IPS-15b (cell line): ENCODE data around the gene RNF126.
"Not testable (repeated sequence)": the region's sequence is repeated elsewhere in the genome, so short reads cannot be mapped to it uniquely, and the experiment has no call there.

Experiments used
- H3K27me3 ChIP-seq: one replicate; pipeline ENCODE4 v1.6.1; 2013; ENCODE audit warnings: low read length; ENCODE audit not compliant: control insufficient read depth, insufficient read depth
- H3K36me3 ChIP-seq: one replicate; pipeline ENCODE4 v1.6.1; 2013; ENCODE audit warnings: low read length; ENCODE audit not compliant: control insufficient read depth, insufficient read depth
- H3K4me1 ChIP-seq: one replicate; pipeline ENCODE4 v1.6.1; 2013; ENCODE audit warnings: mild to moderate bottlenecking, low read length; ENCODE audit not compliant: control insufficient read depth, insufficient read depth
- H3K4me3 ChIP-seq: one replicate; pipeline ENCODE4 v1.5.1; 2013; ENCODE audit warnings: low read depth, low read length
- H3K9ac ChIP-seq: one replicate; pipeline ENCODE4 v1.6.1; 2013; ENCODE audit warnings: low read depth, mild to moderate bottlenecking, low read length
- H3K9me3 ChIP-seq: one replicate; pipeline ENCODE4 v1.6.1; 2013; ENCODE audit warnings: mild to moderate bottlenecking, low read length; ENCODE audit not compliant: control insufficient read depth, insufficient read depth

The RNF126 gene

DNA sequence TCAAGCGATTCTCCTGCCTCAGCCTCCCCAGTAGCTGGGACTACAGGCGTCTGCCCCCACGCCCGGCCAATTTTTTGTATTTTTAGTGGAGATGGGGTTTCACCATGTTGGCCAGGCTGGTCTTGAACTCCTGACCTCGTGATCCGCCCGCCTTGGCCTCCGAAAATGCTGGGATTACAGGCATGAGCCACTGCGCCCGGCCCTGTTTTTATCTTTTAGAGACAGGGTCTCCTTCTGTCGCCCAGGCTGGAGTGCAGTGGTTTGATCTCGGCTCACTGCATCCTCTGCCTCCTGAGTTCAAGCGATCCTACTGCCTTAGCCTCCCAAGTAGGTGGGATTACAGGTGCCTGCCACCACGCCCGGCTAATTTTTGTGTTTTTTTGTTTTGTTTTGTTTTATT, 35.5 kb upstream of the RNF126 start:
- not testable (repeated sequence) for H3K4me3 ChIP-seq, H3K9me3 ChIP-seq, H3K27me3 ChIP-seq, H3K9ac ChIP-seq, H3K4me1 ChIP-seq, H3K36me3 ChIP-seq

DNA sequence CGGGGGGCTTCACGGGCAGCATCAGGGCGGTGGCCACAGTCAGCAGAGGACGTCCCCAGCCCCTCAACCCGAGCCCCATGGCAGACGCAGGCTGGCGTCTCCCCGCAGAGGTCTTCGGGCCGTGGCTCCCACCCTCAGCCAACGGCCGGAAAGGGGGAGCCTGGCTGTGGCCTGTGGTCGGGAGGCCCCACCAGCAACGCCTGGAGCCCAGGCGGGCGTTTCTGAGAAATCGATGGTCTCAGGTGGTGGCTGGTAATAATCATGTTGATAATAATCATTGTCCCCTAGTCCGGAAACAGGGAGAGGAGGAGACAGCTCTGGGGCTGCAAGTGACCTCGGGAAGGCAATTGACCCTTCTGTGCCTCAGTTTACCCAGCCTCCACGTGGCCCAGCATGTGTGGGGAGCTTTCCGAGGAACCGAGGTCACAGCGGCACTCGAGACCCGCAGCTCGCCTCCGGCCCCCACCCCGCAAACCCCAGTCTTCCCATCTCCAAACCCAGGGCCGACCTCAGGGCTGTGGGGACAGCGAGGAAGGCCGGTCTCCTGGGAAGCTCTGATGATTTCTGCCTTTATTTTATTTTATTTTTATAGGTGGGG, 32.4 kb upstream of the RNF126 start, which contains the start of gene PRSS57:
TSS of gene PRSS57 (minus strand) at position 101 of the 598 bp plus-strand sequence. CDS start at position 79, 22 bp downstream.
- H3K36me3 ChIP-seq = no peaks in the 10 kb centered on the region
- H3K9ac ChIP-seq = no peak within 1 kb of the TSS
- H3K4me1 ChIP-seq = no peaks in the 10 kb centered on the region
- no peaks in the 10 kb centered on the region for H3K9me3 ChIP-seq
- no peak within 1 kb of the TSS for H3K4me3 ChIP-seq
- H3K27me3 ChIP-seq = no peaks in the 10 kb centered on the region

DNA sequence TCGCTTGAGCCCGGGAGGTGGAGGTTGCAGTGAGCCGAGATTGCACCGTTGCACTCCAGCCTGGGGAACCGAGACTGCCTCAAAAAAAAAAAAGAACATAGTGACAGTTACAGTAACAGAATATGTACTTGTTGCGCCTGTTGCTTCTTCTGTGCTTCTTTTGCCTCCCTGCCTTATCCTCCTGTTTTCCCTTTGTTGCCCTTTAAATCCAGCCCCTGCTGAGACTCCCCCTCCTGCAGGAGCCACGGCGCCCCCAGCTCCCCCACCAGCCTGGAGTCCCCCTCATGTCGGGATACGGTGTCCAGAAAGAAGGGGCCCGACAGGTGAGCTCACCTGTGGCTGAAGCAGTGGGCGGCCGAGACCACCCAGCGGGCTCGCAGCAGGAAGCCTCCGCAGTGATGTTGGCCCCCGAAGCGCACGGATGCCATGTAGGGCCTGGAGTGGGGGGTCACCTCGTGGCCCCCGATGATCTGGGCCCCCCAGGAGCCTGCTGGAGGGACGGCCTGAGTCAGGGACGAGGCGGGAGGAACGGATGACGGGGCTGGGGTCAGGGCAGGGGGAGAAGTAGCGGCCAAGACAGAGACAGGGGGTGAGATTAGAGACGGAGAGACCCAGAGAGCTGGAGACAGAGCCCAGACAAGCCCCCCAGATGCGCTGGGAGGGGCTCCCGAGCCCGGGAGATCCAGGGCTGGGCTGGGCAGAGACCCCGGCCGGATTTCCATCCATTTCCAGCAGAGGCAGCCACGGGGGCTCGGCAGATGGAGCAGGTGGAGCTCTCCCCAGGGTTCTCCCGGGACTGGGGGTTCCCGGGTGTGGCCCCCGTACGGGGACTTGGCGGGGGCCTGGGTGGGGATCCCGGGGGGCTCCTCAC, 31.7 kb upstream of the RNF126 start:
- Histone ChIP-seq H3K9me3 (no peaks in the 10 kb centered on the region), H3K36me3 (no peaks in the 10 kb centered on the region), H3K9ac (no peak overlapping the region), H3K27me3 (no peaks in the 10 kb centered on the region), H3K4me1 (no peaks in the 10 kb centered on the region), H3K4me3 (no peak overlapping the region)

DNA sequence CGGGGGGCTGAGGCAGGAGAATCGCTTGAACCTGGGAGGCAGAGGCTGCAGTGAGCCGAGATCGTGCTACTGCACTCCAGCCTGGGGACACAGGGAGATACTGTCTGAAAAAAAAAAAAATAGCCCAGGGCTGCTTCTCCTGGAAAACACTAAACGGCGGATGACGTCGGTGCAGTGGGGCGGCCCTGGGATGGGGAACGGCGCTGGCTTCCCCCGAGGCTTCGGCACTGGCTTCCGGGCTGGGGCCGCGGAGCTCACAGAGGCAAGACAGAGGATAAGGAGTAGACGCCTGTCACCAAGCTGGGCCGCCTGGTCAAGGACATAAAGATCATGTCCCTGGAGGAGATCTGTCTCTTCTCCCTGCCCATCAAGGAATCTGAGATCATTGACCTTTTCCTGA, 27.2 kb upstream of the RNF126 start:
- Histone ChIP-seq H3K9ac (no peak overlapping the region), H3K27me3 (no peaks in the 10 kb centered on the region)

DNA sequence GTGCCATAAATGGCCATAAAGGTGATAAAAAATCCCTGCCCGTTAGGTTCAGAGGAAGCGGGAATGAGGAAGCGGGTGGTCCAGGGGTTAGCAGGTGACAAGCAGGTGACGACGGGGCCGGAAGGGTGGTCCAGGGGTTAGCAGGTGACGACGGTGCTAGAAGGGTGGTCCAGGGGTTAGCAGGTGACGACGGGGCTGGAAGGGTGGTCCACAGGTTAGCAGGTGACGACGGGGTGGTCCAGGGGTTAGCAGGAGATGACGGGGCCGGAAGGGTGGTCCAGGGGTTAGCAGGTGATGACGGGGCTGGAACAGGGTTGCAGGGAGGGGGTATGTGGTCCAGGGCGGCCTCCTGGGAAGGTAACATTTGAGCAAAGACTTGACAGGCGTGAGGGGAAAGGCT, 26.0 kb upstream of the RNF126 start:
- no peak overlapping the region for H3K4me3 ChIP-seq
- H3K4me1 ChIP-seq = no peaks in the 10 kb centered on the region
- no peaks in the 10 kb centered on the region for H3K27me3 ChIP-seq
- no peak overlapping the region for H3K9ac ChIP-seq
- H3K9me3 ChIP-seq = no peaks in the 10 kb centered on the region
- H3K36me3 ChIP-seq = no peaks in the 10 kb centered on the region

More for the DNA sequence above, 27.2 kb upstream of the RNF126 start:
- H3K4me3 ChIP-seq = no peak overlapping the region
- no peaks in the 10 kb centered on the region for H3K36me3 ChIP-seq
- no peaks in the 10 kb centered on the region for H3K4me1 ChIP-seq
- H3K9me3 ChIP-seq = no peaks in the 10 kb centered on the region

DNA sequence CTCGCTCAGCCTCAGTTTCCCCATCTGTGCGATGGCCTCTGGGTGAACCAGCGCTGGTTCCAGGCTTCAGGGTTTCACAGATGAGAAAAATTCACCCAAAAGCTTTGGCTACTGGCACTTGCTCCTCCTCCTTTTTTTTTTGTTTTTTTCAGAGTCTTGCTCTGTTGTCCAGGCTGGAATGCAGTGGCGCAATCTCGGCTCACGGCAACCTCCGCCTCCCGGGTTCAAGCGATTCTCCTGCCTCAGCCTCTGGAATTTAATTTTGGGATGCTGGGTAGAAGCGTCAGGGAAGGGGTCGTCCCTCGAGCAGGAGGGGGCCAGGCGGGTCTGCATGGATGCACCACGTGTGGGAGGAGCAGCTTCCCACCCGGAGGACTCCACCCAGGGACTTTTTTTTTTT, 25.2 kb upstream of the RNF126 start:
- H3K9me3 ChIP-seq = no peaks in the 10 kb centered on the region
- H3K27me3 ChIP-seq = no peaks in the 10 kb centered on the region
- no peak overlapping the region for H3K4me3 ChIP-seq
- H3K9ac ChIP-seq = no peak overlapping the region
- no peaks in the 10 kb centered on the region for H3K36me3 ChIP-seq
- no peaks in the 10 kb centered on the region for H3K4me1 ChIP-seq

DNA sequence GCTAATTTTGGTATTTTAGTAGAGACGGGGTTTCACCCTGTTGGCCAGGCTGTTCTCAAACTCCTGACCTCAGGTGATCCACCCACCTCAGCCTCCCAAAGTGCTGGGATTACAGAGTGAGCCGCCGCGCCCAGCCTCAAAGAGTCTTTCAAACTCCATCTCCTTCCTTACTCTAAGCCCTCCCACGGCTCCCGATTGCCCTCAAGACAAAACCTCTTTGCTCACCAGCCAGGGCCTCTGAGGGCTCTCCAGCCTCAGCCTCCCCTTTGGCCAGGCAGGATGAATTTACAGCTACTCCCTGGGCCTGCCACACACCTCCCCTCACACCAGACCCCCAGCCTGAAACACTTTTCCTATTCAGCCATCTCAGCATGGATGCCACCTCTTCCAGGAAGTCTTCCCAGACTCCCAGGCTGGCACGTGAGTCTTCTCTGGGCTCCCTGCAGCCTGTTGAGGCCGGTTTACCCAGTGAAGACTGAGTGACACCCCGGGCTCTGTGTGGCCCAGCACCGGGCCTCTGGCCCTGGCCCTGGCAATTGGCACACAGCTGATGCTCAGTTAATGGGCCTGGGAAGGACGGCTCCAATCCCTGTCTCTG, 24.7 kb upstream of the RNF126 start:
- no peaks in the 10 kb centered on the region for H3K4me1 ChIP-seq
- no peaks in the 10 kb centered on the region for H3K27me3 ChIP-seq
- H3K9ac ChIP-seq = no peak overlapping the region
- H3K4me3 ChIP-seq = no peak overlapping the region
- no peaks in the 10 kb centered on the region for H3K36me3 ChIP-seq
- H3K9me3 ChIP-seq = no peaks in the 10 kb centered on the region

DNA sequence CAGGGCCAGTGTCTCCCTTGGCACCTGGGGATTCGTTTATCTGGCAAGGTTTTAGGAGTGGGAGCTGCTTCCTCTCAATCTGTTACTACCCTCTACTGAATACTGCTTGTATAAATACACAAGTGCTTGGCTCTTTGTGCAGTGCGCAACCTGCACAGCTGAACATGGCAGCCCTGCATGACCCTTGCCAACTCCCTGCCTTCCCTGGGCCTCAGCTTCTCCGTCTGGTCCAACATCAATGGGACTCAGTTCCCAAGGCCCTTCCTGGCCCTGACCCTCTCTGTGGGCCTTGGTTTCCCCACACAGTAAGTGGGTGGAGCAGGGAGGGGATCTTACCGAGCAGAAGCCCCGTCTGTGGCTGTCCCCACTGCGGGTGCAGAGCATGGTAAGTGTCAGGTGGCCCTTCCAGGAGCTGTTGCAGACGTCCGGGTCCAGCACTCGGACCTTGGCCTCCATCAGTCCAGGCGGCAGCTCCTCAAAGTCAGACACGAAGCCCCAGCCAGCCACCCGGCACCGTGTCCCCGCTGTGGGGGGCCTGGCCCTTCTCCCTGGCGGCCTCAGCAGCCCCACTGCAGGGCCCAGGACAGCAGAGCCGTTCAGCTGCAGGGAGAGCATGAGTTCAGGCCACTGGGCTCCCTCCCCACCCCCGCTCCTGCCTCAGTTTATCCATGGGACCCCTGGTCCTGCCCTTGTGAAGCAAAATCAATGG, 23.7 kb upstream of the RNF126 start:
- Histone ChIP-seq H3K9me3 (no peaks in the 10 kb centered on the region), H3K9ac (no peak overlapping the region), H3K36me3 (no peaks in the 10 kb centered on the region), H3K4me3 (no peak overlapping the region), H3K4me1 (no peaks in the 10 kb centered on the region), H3K27me3 (no peaks in the 10 kb centered on the region)

DNA sequence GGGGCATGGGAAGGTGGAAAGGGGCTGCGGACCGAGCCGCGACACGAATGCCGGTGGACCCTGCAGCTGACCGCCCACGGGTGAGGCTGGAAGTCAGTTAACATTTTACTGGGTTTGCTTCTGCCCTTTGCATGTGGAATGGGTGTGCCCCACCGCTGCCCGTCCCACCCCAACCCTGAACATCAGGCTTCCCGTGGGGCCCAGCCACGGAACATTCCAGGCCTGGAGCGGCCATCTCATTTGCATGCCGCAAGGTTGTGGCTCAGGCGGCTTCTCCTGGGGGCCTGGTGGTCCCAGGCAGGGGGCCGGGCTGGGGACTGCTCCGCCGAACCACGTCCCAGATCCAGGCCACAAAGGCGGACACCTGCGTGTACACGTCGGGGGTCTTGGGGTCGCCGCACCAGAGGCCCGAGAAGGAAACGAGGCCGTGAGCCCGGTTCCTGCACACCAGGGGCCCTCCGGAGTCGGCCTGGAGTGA, 22.5 kb upstream of the RNF126 start:
- Histone ChIP-seq H3K9ac (no peak overlapping the region), H3K9me3 (no peaks in the 10 kb centered on the region)

DNA sequence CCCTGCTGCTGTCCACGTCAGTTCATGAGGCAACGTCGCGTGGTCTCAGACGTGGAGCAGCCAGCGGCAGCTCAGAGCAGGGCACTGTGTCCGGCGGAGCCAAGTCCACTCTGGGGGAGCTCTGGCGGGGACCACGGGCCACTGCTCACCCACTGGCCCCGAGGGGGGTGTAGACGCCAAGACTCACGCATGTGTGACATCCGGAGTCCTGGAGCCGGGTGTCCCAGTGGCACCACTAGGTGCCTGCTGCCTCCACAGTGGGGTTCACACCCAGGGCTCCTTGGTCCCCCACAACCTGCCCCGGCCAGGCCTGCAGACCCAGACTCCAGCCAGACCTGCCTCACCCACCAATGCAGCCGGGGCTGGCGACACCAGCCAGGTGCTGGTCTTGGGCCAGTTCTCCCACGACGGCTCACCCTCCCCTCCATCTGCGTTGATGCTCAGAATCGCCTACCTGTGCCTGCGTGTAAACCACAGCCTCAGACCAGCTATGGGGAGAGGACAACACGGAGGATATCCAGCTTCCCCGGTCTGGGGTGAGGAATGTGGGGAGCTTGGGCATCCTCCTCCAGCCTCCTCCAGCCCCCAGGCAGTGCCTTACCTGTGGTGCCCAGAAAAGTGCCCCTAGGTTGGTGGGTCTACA, 19.8 kb upstream of the RNF126 start:
- H3K27me3 ChIP-seq = no peaks in the 10 kb centered on the region
- no peaks in the 10 kb centered on the region for H3K9me3 ChIP-seq
- no peaks in the 10 kb centered on the region for H3K4me1 ChIP-seq
- H3K9ac ChIP-seq = no peak overlapping the region
- H3K4me3 ChIP-seq = no peak overlapping the region
- no peaks in the 10 kb centered on the region for H3K36me3 ChIP-seq

More for the DNA sequence above, 22.5 kb upstream of the RNF126 start:
- Histone ChIP-seq H3K27me3 (no peaks in the 10 kb centered on the region), H3K36me3 (no peaks in the 10 kb centered on the region), H3K4me1 (no peaks in the 10 kb centered on the region), H3K4me3 (no peak overlapping the region)
